ENCODE data around the gene C2orf42.
"Not testable (repeated sequence)": the region's sequence is repeated elsewhere in the genome, so short reads cannot be mapped to it uniquely, and the experiment has no call there.

C2orf42 gene

DNA sequence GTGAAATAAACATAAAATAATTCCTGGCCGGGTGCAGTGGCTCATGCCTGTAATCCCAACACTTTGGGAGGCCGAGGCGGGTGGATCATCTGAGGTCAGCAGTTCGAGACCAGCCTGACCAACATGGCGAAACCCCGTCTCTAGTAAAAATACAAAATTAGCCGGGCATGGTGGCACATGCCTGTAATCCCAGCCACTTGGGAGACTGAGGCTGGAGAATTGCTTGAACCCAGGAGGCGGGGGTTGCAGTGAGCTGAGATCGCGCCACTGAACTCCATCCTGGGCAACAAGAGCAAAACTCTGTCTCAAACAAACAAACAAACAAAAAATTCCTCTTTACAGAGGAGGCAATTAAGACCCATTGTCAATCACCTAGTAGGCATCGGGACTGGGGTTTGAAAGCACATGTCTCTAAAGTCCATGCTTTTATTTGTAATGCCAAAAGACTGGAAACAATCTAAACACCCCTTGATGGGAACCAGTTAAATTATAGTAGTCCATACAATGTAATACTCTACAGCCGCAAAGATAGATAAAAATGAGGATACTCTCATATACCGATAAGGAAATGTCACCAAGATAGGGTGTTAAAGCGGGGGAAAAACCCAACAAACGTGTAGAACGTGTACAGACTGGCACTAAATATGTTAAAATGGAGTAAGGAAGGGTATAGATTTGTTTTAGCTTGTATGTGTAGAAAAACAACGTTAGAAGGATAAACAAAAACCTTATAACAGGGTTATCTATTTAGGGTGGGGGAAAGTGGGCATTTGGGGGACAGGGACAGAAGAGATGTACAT, 59.3 kb downstream of the C2orf42 start:
- DNase-seq: peak; percentile 62

GRCh38 chr2:70128005-70128404, 62.8 kb downstream of the C2orf42 start:
- peak; percentile 58 for DNase-seq

DNA sequence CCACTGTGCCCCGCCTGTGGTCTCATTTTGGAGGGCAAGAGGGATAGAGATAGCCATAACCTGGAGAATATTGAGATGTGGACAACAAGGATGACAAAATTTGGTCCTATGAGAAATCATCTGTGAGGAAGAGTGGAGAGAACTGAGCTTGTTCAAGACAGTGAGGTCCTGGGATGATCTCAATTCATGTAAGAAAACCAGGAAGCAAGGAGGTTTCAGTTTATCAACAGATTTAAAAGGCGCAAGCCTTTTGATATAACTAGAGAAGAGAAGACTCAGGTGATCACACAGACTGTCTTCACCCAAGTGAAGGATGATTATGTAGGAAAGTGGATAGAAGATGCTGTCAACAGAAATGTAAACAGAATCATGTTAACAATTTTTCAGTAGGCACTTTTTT, 64.4 kb downstream of the C2orf42 start:
- DNase-seq: no peak

DNA sequence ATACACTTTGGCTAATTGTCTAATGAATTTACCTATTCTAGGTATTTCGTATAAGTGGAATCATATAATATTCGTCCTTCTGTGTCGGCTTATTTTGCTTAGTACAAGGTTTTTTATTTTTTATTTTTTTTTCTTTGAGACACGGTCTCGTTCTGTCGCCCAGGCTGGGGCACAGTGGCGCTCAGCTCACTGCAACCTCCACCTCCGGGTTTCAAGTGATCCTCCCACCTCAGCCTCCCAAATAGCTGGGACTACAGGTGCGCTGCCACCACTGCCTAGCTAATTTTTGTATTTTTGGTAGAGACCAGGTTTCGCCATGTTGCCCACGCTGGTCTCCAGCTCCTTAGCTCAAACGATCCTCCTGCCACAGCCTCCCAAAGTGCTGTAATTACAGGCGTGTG, 65.3 kb downstream of the C2orf42 start:
- DNase-seq: no peak

DNA sequence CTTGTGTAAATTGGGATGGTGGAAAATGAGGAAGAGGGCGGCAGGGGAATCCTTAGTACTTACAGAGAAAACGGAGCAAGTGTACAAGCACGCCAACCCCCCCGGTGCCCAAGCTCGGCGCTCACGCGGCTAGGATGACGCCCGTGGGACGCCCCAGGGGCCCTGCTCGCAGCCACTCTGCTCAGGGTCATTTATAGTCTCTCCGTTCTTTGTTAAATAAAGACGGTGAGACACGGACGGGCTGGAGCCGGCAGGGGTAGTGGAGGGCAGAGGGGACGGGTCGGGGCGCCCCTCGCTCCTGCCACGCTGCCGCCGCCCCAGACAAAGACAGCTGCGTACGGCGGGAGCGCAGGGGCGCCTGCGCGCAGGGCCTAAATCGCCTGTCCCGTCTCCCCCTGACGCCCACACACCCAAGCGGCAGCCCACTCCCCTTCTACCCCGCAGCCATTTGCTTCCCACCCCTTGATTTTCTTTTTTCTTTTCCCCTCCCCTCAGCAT, 65.8 kb downstream of the C2orf42 start:
- peak; percentile 76 for DNase-seq

- no peak for DNase-seq
Observed at GRCh38 chr2:70123829-70124116, 67.0 kb downstream of the C2orf42 start.

DNA sequence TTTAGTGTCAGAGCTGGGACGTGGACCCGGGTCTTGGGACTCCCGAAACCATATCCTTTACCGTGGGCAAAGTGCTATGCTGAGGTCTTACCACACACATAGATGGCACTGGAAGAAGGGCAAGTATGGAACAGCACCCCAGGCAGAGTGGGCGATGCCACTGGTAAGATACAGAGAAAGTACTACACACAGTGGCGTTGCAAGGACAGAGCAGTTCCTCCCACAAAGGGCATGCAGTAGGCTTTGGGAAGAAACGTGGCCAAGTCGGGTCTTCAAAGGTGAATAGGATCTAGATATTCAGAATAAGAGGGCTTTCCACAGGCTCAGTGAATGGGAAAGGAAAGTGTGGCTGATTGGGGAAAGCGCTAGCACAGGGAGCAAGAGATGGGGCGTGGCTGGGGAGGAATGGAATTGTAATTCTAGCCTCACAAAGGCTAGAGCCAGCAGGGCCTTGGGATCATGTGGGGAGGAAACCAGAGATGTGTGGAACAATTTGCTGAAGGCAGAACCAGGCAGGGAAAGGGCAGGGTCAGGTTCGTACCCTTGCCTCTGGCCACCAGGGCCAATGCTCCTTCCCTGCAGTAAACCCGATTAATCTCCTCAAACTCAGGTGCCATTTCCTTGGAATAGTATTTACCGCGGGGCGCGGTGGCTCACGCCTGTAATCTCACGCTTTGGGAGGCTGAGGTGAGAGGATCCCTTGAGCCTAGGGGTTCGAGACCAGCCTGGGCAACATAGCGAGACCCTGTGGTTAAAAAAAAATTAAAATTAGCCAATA, 67.6 kb downstream of the C2orf42 start:
- peak; percentile 69 for DNase-seq

GRCh38 chr2:70122470-70122869, 68.3 kb downstream of the C2orf42 start:
- no peak for DNase-seq

DNA sequence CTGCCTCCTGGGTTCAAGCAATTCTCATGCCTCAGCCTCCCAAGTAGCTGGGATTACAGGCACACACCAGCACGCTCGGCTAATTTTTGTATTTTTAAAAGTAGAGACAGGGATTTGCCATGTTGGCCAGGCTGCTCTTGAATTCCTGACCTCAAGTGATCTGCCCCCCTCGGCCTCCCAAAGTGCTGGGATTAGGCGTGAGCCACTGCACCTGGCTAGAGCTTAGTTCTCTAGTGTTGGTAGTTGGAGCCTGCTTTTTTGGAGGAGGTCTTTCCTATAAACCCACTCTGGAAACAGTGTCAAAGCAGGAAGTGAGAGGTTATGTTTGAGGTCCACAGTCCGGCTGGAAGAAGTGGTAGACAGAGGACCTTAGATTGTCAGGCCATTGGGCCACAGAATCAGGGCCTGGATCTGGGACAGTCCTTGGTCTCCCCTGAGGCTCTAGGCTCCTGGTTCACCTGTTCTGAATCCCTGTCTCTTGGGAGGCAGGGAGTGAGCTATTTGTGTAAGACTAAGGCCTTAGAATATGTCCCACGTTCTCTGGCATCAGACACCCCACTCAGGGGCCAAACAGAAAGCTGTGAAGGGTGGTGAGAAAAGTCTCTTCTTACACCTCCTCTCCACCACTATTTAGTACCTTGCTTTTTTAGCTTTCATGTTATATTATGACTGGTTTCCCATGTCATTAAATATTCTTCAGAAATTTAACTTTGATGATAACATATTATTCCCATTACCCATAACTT, 69.0 kb downstream of the C2orf42 start:
- no peak for DNase-seq

GRCh38 chr2:70118798-70119454, 71.9 kb downstream of the C2orf42 start:
- peak; percentile 90 for DNase-seq

GRCh38 chr2:70116936-70117552, 73.8 kb downstream of the C2orf42 start:
- no peak for DNase-seq

DNA sequence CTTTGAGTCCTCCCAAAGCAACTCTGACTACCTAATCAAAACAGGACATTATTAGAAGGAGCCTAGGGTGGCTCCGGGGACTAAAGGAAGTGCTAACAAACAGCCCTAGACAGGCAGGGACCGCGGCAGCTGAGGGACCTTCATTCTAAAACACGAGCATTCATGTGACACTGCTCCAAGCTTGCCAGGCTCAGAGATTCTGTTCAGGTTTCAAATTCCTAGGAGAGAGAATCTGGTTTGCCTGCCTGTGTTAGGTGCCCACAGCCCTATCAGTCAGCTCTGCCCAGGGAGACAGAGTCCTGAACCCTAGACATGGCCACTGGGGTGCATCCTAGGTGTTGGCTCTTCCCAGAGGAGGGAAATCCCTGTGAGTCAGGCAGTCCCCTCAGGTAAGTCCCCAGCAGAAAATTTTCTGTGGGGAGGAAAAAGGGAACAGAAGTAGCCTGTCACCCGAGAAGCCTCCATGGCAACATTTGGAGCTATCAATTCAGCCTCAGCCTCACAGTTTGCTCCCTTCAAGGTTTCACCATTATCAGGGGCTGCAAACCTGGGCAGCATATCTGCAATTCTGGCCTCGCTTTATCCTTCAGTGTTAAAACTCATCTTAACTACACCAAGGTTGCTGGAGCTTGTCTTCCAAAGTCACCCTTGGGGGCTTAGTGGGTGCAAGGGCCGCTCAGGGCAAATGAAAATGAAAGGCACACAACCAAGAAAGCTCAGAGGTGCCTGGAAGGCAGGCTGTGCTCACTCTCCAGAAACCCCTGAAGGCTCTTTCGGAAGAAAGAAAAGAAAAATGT, 75.0 kb downstream of the C2orf42 start:
- DNase-seq: no peak

DNA sequence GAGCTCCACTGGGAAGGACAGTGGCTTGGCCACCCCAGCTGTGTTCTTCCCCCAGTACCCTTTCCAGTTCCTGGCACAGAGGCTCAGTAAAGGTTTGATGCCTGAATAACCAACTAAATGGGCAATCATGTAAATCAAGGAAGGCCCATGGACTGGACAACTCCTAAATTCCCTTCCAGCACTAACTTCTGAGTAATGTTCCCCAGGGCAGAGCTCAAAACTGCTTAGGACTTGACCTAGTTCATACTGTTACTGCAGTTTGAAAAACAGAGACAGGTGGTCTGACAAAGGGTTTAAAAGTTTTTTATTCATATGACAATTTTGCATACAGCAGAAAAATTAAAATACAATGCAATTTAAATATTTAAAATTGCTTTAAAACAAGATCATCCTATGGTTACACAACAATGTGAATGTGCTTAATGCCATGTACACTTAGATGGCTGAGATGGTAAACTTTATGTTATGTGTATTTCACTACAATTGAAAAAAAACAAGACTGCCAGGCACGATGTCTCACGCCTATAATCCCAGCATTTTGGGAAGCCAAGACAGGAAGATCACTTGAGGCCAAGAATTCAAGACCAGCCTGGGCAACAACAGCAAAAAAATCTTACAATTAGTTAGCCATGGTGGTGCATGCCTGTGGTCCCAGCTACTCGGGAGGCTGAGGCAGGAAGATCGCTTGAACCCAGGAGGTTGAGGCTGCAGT, 77.3 kb downstream of the C2orf42 start:
- DNase-seq: no peak

- DNase-seq: peak; percentile 59
Observed at GRCh38 chr2:70111752-70112591, 78.8 kb downstream of the C2orf42 start.

DNA sequence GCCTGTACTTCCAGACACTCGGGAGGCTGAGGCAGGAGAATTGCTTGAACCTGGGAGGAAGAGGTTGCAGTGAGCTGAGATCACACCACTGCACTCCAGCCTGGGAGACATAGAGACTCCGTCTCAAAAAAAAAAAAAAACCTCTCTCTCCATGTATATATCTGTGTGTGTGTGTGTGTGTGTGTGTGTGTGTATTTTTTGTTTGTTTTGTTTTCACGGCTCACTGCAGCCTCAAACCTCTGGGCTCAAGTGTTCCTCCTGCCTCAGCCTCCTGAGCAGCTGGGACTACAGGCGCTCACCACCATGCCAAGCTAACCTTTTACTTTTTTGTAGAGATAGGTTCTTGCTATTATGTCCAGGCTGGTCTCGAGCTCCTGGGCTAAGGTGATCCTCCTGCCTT, 80.4 kb downstream of the C2orf42 start:
- not testable (repeated sequence) for DNase-seq

GRCh38 chr2:70106138-70106537, 84.7 kb downstream of the C2orf42 start:
- not testable (repeated sequence) for DNase-seq

DNA sequence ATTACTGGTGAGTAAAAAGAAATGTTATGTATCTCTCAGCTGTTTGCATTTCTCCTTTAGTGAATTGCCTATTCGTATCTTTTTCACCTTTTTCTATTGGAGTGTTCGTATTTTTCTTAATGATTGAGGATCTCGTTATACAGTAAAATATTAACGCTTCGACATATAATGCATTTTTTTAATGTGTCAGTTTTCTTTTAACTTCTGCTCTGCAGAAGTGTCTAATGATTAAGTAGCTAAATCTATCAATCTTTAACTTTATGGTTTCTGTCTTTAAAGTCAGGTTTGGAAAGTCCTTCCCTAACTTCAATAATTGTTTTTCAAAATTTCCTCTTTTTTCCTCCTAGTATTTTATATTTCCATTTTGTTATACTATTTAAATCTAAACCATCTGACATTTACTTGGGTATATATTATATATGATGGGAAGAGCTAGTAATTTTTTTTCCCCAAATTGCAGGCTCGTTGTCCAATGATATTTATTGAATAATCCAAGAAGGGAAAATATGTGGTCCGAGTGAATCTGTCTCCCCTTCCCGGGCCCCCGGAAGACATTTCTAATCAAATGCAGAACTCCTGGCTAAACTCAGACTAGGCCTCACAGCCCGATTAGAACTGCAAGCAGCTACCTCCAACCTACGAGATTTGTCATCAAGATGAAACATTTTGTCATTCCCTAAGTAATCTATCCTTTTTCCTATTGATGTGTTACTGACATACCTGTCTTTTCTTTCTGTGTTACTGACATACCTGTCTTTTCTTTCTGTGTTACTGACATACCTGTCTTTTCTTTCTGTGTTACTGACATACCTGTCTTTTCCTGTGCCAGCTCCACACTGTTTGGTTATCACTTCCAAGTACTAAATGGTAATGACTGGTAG, 86.3 kb downstream of the C2orf42 start:
- DNase-seq: peak; percentile 86

GRCh38 chr2:70103531-70104061, 87.2 kb downstream of the C2orf42 start:
- no peak for DNase-seq

Data from hematopoietic multipotent progenitor cell treated with erythropoietin and hydrocortisone succinate and interleukin-3 and kit ligand, for 6 days (in vitro differentiated cells).